Suppressor macrophage (primary cell): Measurements from ENCODE around the gene CEBPG.

Experiments used
- DNase-seq, 4 experiments: peaks; one replicate each; pipeline ENCODE4 v3.0.0-alpha.2; 2020 to 2022
- total RNA-seq, 17 experiments: gene quantifications; one replicate each; lab custom pipeline; 2026; ENCODE audit warnings: mixed read lengths in 6 of 17, inconsistent platforms in 3 of 17; lab: John Stamatoyannopoulos, UW

Gene CEBPG
- 21.0 to 65.7 (median 43.5) reads per million in 17 experiments for total RNA-seq

DNA sequence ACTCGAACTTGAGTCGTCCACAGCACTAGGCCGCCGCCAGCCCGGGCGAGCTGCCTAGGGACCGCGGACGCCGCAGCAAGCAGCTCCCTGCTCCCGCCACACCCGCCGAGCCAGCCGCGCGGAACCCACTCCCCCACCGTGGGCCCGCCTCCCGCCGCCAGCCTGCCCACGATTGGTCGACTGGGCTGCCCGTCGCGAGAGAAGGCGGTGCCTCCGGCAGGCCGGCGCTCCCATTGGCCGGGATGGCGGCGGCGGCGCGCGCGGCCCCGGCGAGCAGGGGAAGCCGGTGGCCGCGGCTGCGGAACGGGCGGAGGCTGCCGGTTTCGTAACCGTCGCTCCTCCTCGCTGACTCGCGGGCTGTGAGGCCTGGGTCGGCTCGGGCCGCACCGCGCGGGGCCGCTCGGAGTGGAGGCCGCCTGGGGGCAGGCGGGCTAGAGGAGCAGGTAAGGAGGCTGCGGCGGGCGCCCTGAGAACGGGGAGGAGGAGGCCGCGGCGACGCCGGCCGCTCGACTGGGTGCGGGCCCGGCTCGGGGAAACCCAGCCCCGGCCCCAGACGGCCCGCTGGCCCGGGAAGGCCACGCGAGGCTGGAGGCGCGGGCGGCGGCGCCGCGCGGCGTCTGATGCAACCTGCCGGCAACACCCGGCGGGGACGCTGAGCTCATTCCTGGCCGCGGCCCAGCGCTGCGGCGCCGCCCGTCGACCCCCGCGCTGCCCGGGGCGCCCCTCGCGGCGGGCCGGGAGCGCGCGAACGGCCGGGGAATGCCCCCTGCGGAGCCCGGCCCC, at the start of gene CEBPG:
Gene CEBPG (plus strand): TSS at position 257 of the 783 bp plus-strand sequence. CDS start 5,531 bp downstream, outside the sequence.
- DNase-seq, result peak; percentile 95 to 98 (median 97)

DNA sequence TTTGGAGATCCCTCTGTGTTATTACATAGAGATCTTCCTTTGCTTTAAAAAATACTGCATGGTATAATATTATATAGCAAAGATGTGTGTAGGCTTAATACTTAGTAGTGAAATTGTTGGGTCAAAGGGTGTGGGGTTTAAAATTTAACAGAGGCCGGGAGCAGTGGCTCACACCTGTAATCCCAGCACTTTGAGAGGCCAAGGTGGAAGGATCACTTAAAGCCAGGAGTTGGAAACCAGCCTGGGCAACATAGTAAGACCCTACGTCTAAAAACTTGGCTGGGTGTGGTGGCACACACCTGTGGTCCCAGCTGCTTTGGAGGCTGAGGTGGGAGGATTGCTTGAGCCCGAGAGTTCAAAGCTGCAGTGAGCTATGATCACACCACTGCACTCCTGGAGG, 48.9 kb upstream of the CEBPG start:
- DNase-seq, result no peak

DNA sequence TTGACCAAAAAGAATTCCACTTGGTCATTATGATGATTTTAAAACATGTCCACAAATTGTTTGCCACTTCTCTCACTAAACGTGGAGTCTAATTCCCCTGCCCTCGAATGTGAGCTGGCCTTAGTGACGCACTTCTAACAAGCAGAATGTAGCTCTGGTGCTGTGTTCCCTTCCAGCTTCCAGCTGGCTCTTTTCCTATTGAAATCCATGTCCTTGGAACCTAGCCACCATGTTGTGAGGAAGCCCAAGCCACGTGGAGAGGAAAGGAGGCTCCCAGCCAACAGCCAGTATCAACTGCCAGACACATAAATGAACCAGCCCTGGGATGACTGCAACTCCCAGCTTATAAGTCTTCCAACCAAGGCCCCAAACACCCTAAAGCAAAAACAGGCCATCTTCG, 47.6 kb upstream of the CEBPG start:
- no peak for DNase-seq

DNA sequence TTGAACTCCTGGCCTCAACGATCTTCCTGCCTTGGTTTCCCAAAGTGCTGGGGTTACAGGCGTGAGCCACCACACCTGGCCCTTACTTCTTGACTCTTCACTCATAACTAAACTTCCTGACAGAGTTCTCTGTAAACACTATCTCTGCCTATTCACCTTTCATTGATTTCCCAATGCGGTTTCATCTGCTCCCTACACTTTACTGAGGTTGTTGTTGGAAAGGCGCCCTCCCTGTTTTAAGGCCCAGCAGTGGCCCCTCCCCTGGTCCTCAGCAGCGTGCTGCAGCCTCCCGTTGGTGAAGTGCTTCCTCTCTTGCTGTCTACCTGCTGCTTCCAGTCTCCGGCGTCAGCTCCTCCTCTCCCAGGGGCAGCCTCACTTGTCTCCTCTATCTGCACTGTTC, 44.4 kb upstream of the CEBPG start:
- no peak for DNase-seq

DNA sequence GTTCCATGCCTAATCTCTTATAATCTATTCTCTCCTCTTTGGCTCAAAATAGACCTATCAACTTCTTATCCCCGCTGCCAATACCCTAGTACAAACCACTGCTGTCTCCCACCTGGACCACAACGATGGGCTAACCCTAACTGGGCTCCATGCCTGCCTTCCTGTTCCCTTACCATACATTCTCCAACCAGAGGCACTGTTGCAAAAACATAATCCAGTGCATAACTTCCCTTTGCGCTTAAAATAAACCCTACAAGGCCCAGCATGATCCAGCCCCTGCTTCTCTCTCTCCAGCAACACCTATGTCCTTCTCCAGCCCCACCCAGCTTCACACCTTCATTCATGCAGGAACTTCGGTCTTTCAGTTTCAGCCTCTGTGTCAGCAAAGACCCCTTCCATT, 43.8 kb upstream of the CEBPG start:
- peak; percentile 33 to 72 (median 58) for DNase-seq

DNA sequence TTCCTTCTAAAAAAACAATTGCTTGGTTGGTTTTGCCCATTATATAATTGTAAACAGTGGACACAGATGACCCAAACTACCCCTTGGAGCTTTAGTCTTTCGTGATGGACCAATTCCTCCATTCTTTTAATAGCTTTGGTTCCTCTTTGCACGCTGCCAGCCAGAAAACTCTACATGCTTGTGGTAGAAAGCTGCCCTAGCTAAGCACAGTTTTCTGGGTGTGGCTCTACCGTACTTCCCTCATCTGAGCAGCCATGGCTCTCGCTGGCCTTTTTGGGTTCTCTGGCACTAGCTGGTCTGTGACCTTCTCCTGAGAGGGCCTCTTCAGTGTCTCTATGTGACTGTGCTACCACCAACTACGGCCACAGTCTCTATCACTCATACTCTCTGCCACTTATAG, 41.3 kb upstream of the CEBPG start:
- DNase-seq, result peak; percentile 82 to 92 (median 89)

DNA sequence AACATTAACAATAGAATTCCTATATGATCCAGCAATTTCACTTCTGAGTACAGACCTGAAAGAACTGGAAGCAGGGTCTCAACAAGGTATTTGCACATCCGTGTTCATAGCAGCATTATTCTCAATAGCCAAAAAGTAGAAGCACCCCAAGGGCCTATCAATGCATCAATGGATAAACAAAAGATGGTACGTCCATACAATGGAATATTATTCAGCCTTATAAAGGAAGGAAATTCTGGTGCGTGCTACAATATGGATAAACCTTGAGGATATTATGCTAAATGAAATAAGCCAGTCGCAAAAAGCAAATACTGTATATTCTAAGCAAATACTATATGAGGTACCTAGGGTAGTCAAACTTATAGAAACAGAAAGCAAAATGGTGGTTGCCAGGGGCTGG, 40.4 kb upstream of the CEBPG start:
- no peak for DNase-seq

DNA sequence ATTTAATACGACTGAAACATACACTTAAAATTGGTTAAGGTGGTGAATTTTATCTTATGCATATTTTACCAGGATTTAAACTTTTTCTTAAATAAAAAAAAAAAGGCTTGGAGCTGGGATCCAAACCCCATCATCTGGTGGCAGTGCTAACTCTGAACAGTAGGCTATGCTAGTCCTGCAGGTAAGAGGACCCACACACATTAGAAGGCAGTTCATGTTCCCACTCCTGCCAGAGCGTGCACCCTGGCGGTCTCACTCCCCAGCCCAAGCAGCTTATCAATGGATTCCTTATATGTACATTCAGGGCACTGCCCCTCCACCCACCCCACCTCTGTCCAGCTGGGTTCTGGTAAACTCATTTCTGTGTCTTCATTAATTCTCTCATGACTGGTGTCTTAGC, 39.9 kb upstream of the CEBPG start:
- no peak for DNase-seq

DNA sequence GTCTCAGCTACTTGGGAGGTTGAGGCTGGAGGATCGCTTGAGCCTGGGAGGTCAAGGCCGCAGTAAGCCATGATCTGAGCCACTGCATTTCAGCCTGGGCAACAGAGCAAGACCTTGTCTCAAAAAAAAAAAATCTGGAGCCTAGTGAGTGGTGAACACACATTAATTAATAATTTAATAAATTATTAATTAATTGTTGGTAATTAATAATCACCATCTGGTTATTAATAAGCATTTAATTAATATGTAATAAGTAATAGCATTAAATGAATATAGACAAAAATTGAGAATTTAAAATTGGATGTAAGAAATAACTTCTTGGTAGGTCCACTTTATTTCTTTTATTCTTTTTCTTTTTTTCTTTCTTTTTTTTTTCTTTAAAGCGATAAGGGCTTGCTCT, 39.2 kb upstream of the CEBPG start:
- DNase-seq, result no peak

DNA sequence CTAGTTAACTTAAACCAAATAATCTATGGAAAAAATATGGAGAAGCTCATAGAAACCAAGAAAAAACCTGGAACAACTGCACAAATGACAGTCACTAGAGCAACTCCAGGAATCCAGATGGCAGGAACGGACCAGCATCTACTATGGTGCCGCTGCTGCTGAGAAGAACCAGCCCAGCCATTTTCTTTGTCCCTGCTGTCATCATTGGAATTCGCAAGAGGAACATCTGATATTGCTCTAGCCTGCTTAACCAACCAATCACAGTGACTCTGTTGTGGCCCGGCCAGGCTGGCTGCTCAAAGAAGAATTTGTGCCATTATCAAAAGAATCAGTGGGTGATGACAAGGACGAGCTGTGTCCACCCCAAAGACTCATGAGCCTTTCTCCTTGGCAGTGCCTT, 38.1 kb upstream of the CEBPG start:
- DNase-seq, result no peak

DNA sequence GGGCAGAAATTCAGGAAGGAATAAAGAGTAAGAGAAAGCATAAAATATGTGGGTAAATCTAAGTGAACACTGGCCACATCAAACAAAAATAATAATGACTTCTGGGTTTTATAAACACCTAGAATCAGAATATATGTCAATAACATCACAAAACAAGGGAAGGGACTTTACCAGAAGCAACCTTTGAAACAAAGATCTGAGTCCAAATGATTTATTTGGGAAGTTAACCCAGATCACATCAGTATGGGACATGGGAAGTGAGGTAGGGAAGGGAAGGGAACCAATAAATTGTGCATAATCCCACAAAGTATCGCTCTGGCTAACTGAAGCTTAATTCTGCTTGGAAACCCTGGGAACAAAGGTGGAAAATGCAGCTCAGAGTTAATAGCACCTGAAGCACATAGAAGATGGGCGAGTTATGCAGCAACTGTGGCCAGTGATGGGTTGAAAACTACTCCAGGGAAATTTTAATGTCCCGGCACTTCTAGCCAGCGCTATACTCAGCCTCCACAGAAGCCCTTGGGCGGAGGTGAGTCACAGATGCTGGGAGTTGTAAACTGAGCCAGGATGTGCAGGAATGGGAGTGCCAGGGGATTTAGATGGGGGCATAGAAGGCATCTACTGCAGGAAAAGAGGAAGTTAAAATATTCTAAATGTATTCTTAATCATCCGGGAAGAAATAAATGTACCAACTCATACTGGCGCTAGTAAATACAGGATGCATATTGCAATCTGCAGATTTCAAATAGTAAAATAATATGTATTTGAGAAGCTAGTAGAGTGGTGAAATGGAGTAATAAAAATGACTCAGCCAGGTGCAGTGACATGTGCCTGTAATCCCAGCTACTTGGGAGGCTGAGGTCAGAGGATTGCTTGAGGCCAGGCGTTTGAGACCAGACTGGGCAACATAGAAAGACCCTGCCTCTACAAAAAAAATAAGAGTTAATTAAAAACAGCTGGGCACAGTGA, 34.2 kb upstream of the CEBPG start:
- peak in 2 of 4 experiments; percentile 18 to 28 for DNase-seq

DNA sequence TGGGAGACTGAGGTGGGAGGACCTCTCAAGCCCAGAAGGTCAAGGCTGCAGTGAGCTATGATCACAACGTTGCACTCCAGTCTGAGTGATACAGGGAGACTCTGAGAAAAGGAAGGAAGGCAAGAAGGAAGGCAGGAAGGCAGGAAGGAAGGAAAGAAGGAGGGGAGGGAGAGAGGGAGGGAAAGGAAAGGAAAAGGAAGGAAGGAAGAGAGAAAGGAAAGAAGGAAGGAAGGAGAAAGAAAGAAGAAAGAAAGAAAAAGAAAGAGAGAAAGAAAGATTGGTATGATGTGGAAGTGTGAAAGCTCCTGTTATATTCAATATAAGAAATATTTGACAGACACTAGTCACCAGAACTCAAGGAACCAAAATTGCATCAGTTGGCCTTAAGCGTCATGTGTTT, 32.5 kb upstream of the CEBPG start:
- no peak for DNase-seq

DNA sequence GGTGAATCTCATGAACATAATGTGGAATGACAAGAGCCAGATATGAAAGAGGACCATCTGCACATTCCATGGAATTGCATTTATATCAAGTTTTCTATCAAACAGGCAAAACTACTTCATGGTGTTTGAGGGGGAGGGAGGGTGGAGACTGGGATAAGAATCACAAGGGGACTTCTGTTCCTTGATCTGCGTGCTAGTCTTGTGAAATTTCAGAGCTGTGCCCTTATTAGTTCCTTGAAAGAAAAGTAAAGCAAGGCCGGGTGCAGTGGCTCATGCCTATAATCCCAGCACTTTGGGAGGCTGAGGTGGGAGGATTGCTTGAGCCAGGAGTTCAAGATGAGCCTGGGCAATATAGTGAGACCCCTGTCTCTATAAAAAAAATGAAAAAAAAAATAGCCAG, 30.2 kb upstream of the CEBPG start:
- DNase-seq, result peak; percentile 19 to 58 (median 49)

DNA sequence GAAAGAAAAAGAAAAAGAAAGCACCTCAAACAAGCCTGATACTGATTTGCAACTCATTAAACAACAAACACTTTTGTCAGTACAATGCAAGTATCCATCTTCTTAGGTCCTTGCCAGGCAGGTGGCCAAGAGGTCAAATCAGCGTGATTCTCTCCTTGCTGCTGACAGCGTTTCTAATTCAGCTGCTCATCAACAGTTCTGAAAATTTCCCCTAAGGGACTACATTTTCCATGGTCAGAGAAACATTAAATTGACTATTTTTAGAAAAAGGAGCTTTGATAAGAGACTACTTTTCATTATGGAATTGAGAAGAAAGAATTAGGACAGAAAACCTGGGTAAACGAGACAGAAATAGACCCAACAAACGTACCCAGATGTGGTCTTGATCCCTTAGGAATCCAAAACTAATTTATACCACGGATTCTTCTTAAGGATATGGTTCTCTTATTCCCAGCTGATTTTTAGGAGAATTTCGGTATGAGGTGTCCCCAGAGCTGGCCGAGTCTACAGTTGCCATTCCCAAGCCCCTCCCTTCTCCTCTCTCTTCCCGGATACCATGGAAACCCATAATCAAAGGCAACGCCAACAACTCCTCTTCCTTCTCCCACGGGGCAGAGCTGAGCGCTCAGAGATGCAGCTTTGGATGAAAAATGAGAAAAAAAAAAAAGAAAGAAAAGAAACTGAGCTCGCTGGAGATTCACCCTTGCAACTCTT, 29.5 kb upstream of the CEBPG start:
- DNase-seq, result no peak

DNA sequence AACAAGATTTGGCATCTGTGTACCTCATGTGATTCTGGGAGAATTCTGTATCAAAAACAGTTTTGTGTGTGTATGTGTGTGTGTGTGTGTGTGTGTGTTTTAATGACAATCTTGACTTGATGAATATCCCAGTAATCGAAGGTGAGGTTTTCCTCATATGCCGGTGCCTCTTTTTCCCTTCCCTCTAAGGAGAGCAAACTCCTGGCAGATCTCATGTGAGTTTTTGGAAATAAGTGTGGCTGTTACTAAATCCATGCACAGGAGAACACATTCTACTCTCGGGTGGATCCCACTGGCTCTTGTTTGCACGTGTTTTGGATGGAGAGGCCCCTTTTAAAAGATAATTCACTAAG, 29.0 kb upstream of the CEBPG start:
- no peak for DNase-seq

DNA sequence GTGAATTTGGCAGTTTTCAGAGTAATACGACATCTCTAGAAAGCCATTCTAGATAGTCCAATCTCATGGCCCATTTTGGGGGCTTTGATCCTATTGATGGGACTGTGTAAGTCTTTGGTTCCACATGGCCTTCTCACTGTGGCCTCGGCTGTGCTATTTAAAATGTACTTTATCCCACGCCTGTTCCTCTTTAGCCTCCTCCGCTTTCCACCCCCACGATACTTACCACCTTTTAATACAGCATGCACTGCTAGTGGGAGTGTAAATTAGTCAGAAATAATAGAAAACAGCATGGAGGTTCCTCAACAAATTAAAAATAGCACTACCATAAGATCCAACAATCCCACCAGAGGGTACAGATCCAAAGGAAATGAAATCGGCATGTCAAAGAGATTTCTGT, 28.3 kb upstream of the CEBPG start:
- DNase-seq, result peak; percentile 17 to 46 (median 38)

DNA sequence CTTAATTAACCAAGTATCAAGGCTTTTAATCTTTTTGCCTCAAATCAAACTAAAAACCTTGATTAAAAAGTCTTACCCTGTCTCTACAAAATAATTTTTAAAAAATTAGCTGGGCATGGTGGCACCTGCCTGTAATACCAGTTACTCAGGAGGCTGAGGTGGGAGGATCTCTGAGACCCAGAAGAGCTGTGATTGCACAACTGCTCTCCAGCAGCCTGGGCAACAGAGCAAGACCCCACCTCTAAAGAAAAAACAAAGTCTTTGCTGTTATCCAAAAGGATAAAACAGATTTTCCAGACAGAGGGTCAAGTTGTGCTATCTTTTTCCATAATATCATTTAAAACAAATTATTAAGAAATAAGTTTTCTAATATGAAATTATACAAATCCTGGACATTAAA, 26.8 kb upstream of the CEBPG start:
- DNase-seq, result no peak

DNA sequence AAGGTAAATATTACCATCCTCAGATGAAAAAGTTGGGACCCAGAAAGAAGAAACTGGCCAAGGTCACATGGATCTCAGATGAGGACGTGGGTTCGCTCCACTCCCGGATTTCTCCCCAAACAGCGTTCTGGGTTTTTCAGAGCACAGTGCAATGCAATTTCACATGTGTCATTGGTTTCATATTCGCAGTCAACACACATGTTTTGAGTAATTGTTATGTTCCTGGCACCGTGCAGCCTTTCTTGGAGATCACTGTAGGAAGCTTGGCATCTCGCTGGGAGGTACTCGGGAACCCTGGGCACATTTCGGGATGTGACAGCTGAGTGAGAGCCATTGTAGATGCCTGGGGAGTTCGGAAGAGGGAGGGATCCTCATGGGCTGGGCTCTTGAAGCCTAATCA, 26.2 kb upstream of the CEBPG start:
- no peak for DNase-seq

DNA sequence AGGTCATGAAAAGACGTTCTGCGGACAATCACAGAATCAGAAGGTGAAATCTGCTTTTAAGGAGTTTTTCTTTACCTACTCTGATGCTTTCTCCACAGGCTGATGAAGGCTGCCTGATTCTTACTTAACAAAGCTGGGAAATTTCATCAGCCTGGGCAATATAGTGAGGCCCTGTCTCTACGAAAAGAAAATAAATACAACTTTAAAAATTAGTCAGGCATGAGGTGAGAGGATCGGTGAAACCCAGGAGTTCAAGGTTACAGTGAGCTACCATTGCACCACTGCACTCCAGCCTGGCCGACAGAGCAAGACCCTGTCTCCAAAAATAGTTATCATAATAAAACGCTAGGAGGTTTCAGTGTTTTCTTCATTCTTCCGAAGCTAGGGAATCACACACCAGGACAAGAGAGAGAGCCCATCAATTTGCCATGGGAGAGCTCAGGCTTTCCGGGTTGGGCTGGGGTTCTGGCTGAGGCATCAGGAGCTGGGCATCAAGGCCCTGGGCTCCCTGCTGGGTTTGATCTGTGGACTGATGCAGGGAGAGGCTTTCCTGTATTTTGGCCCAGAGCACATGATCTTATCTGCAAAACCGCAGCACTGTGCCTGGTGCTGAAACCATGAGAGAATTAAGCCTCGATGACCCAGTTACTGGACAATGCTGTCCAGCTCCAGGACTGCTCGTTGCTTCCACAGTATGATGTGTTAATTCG, 25.1 kb upstream of the CEBPG start:
- DNase-seq, result no peak

DNA sequence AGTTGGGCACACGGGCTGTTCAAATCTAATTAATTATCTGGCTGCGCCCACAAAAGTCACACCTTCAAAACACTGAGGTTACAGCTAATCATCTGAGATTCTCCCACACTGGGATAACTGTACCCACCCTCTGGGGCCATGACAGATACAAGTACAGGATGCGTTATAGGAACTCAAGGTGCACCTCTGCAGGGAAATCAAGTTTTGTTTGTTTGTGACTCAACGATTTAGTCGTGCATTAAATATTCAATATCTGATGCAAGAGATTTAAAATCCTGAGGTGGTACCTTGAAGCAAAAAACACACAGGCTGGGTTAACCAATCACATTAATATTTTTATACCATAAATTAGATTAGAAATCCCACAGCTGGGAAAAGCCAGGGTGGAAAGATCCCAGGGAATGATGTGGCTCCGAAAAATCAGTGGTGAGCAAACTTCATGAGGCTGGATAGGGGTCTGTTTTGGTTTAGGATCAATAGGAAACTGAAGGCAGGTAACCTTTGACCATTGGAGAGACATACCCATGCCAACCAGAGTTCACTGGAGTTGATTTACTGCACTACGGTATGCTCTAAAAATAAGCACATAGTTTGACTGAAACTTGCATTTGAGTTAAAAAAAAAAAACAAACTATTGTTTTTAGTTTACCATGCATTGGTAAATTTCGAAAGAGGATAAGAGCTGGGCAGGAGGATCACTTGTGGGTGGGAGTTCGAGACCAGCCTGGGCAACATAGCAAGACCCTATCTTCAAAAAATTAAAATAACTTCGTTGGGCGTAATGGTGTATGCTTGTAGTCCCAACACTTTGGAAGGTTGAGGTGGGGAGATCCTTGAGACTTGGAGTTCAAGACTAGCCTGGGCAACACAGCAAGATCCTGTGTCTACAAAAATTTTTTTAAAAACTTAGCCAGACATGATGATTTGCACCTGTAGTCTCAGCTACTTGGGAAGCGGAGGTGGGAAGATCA, 23.9 kb upstream of the CEBPG start:
- no peak for DNase-seq
